ENCODE data around the gene PROZ.

PROZ gene

DNA sequence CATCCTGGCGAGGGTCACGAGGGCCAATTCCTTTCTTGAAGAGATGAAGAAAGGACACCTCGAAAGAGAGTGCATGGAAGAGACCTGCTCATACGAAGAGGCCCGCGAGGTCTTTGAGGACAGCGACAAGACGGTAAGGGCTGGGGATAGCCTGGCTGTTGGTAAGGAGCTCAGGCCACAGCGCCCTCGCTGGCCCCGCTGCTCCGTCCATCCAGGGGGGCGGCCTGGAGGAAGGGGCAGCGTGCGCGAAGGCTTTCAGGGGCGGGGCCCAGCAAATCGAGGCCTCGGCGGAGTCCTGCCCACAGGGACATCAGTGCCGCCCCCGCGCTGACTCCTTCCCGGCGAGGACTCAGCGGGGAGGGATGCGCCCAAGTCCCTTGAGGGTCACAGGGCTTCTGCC, 29.0 kb upstream of the PROZ start:
- Histone ChIP-seq H4K20me1 (ENCODE audit: insufficient read depth, low read length) (no peaks in the 10 kb centered on the region), H3K9me3 (ENCODE audit: insufficient read depth, low read length) (no peaks in the 10 kb centered on the region), H3K27me3 (ENCODE audit: low read depth, low read length) (peaks cover 30% of the 10 kb centered on the region), H3K4me3 (ENCODE audit: low read length) (no peak overlapping the region), H2AFZ (ENCODE audit: low read depth, low read length) (no peak overlapping the region), H3K4me2 (ENCODE audit: low read length) (no peak overlapping the region), H3K36me3 (replicated peaks; ENCODE audit: low read depth, low read length) (no peaks in the 10 kb centered on the region), H3K27ac (ENCODE audit: low read length) (no peak overlapping the region), H3K9ac (ENCODE audit: low read length) (no peak overlapping the region), H3K79me2 (ENCODE audit: low read length) (no peaks in the 10 kb centered on the region), H3K4me1 (ENCODE audit: low read length) (peaks cover 9% of the 10 kb centered on the region; the same call in 1 of the 2 replicates)
- no peak for TF ChIP-seq EZH2phosphoT487 (IDR thresholded peaks at IDR 0.05; ENCODE audit: low read depth)
- TF ChIP-seq, protein P1, sequence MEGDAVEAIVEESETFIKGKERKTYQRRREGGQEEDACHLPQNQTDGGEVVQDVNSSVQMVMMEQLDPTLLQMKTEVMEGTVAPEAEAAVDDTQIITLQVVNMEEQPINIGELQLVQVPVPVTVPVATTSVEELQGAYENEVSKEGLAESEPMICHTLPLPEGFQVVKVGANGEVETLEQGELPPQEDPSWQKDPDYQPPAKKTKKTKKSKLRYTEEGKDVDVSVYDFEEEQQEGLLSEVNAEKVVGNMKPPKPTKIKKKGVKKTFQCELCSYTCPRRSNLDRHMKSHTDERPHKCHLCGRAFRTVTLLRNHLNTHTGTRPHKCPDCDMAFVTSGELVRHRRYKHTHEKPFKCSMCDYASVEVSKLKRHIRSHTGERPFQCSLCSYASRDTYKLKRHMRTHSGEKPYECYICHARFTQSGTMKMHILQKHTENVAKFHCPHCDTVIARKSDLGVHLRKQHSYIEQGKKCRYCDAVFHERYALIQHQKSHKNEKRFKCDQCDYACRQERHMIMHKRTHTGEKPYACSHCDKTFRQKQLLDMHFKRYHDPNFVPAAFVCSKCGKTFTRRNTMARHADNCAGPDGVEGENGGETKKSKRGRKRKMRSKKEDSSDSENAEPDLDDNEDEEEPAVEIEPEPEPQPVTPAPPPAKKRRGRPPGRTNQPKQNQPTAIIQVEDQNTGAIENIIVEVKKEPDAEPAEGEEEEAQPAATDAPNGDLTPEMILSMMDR (IDR thresholded peaks at IDR 0.05; ENCODE audit: low read depth, low read length) = no peak

DNA sequence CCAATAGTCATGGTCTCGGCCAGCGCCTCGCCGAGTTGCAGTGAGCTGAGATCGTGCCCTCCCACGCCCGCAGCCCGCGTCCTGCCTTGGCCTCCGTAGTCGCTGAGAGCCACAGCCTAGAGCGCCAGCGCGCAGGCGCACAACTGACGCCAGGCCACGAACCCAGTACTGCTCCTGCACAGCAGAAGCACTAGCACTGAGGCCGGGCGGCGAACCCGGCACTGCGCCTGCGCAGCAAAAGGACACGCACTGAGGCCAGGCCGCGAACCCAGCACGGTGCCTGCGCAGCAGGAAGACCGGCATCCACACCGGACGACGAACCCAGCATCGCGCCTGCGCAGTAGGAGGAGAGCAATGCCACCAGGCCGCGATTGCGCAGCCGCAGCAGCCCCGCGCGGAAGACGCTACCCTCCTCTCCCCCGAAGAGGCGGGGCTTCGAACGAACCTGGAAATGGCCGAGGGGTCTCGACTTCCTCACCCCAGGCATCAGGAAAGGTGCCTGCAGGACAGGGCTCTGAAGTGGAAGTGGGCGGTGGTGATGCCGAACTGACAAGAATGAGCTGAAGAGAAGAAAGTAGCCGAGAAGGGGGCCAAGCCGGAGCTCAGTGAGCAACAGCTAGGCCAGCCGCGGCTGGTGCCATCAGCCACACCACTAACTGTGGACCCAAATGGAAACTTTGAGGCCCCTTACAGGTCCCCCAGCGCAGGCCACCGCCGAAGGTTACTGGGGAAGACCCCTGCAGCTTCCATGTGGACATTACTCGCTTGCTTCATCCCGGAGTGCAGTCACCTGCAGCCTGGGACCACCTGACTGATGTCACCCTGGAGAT, 28.3 kb upstream of the PROZ start:
- Histone ChIP-seq H3K4me2 (ENCODE audit: low read length) (no peak overlapping the region), H3K4me3 (ENCODE audit: low read length) (no peak overlapping the region), H4K20me1 (ENCODE audit: insufficient read depth, low read length) (no peaks in the 10 kb centered on the region), H2AFZ (ENCODE audit: low read depth, low read length) (no peak overlapping the region), H3K4me1 (ENCODE audit: low read length) (peaks cover 9% of the 10 kb centered on the region; the same call in 1 of the 2 replicates), H3K9me3 (ENCODE audit: insufficient read depth, low read length) (no peaks in the 10 kb centered on the region), H3K36me3 (replicated peaks; ENCODE audit: low read depth, low read length) (no peaks in the 10 kb centered on the region), H3K27me3 (ENCODE audit: low read depth, low read length) (peaks cover 30% of the 10 kb centered on the region), H3K79me2 (ENCODE audit: low read length) (no peaks in the 10 kb centered on the region), H3K9ac (ENCODE audit: low read length) (no peak overlapping the region), H3K27ac (ENCODE audit: low read length) (no peak overlapping the region)
- TF ChIP-seq, protein P1 (IDR thresholded peaks at IDR 0.05; ENCODE audit: low read depth, low read length) = no peak
- no peak for TF ChIP-seq EZH2phosphoT487 (IDR thresholded peaks at IDR 0.05; ENCODE audit: low read depth)

DNA sequence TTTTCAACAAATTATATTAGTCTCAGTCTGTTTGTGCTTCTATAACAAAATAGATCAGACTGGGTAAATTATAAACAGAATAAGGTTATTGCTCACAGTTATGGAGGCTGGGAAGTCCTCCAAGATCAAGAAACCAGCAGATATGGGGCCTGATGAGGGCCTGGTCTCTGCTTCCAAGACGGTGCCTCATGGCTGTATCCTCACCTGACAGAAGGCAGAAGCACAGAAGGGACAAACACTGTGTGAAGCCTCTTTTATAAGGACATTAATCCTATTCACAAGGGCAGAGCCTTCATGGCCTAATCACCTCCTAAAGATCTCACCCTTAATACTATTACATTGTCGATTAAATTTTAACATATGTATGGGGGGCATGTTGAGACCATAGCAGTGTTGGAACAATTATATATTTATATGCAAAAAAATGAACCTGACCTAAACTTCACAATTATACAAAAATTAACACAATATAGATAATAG, 23.1 kb upstream of the PROZ start:
- peaks cover 34% of the 10 kb centered on the region for H3K27me3 ChIP-seq (ENCODE audit: low read depth, low read length)
- H3K36me3 ChIP-seq (replicated peaks; ENCODE audit: low read depth, low read length) = no peaks in the 10 kb centered on the region
- no peaks in the 10 kb centered on the region for H3K4me1 ChIP-seq (ENCODE audit: low read length)
- H3K9me3 ChIP-seq (ENCODE audit: insufficient read depth, low read length) = no peaks in the 10 kb centered on the region
- TF ChIP-seq, protein P1 (IDR thresholded peaks at IDR 0.05; ENCODE audit: low read depth, low read length) = no peak
- no peak for TF ChIP-seq EZH2phosphoT487 (IDR thresholded peaks at IDR 0.05; ENCODE audit: low read depth)
- H3K27ac ChIP-seq (ENCODE audit: low read length) = no peak overlapping the region
- no peak overlapping the region for H3K9ac ChIP-seq (ENCODE audit: low read length)
- no peaks in the 10 kb centered on the region for H4K20me1 ChIP-seq (ENCODE audit: insufficient read depth, low read length)
- no peak overlapping the region for H3K4me2 ChIP-seq (ENCODE audit: low read length)
- H2AFZ ChIP-seq (ENCODE audit: low read depth, low read length) = no peak overlapping the region
- no peak overlapping the region for H3K4me3 ChIP-seq (ENCODE audit: low read length)
- no peaks in the 10 kb centered on the region for H3K79me2 ChIP-seq (ENCODE audit: low read length)

DNA sequence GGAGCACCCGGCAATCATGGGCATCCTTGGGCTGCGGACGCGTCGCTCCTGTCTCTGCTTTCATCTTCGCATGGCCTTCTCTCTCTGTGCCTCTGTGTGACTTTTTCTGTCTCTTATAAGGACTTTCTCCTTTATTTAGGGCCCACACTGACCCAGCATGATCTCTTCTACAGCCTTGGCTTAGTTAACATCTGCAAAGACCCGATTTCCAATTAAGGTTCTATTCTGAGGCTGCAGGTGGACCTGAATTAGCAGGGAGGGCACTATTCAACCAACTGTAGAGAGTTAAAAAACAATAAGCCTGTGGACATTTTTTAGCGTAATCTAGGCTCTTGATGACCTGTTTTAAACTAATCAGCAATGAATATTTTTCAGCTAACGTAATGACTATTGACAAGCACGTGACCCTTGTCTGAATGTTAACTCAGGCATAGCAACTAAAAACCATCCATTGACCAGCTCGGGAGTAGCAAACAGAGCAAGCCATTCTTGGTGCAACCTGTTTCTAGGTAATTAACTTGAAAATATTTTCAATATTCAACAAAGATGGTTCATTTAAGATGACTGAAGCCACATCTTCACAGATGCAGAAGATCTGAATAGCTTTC, 20.7 kb upstream of the PROZ start:
- H3K4me2 ChIP-seq (ENCODE audit: low read length) = no peak overlapping the region

More for the DNA sequence above, 20.7 kb upstream of the PROZ start:
- Histone ChIP-seq H3K4me3 (ENCODE audit: low read length) (no peak overlapping the region), H3K27ac (ENCODE audit: low read length) (no peak overlapping the region), H3K79me2 (ENCODE audit: low read length) (no peaks in the 10 kb centered on the region), H3K36me3 (replicated peaks; ENCODE audit: low read depth, low read length) (no peaks in the 10 kb centered on the region), H4K20me1 (ENCODE audit: insufficient read depth, low read length) (no peaks in the 10 kb centered on the region), H3K27me3 (ENCODE audit: low read depth, low read length) (peaks cover 18% of the 10 kb centered on the region), H2AFZ (ENCODE audit: low read depth, low read length) (no peak overlapping the region), H3K9ac (ENCODE audit: low read length) (no peak overlapping the region), H3K4me1 (ENCODE audit: low read length) (no peaks in the 10 kb centered on the region), H3K9me3 (ENCODE audit: insufficient read depth, low read length) (no peaks in the 10 kb centered on the region)
- no peak for TF ChIP-seq EZH2phosphoT487 (IDR thresholded peaks at IDR 0.05; ENCODE audit: low read depth)
- TF ChIP-seq, protein P1 (IDR thresholded peaks at IDR 0.05; ENCODE audit: low read depth, low read length) = no peak
